DOHH2 (cell line): ENCODE results near the gene CCR5AS.

Source experiments
- H3F3A ChIP-seq: fragments of 200-600 bp; sonication (generic), shearing (Covaris generic); 2 replicates; pipeline ENCODE4 v1.6.0; 2016; ENCODE audit warnings: antibody characterized with exemption, mild to moderate bottlenecking; ENCODE audit not compliant: control insufficient read depth, insufficient read depth
- H3K27ac ChIP-seq: fragments of 200-600 bp; sonication (generic); 2 replicates; pipeline ENCODE4 v1.5.1; 2014; ENCODE audit warnings: low read depth, mild to moderate bottlenecking, low read length, moderate library complexity
- H3K27me3 ChIP-seq: fragments of 200-600 bp; sonication (generic); 2 replicates; pipeline ENCODE4 v1.6.1; 2014; ENCODE audit warnings: mild to moderate bottlenecking, low read length, mixed read lengths; ENCODE audit not compliant: control insufficient read depth
- H3K36me3 ChIP-seq: fragments of 200-600 bp; sonication (generic); 2 replicates; pipeline ENCODE4 v1.6.1; 2014; ENCODE audit warnings: mild to moderate bottlenecking, low read length, moderate library complexity, mixed read lengths; ENCODE audit not compliant: control insufficient read depth
- H3K4me1 ChIP-seq: fragments of 200-600 bp; sonication (generic); 2 replicates; pipeline ENCODE4 v1.6.1; 2014; ENCODE audit warnings: mild to moderate bottlenecking, low read length, mixed read lengths; ENCODE audit not compliant: control insufficient read depth
- H3K4me2 ChIP-seq: fragments of 200-600 bp; sonication (generic); 2 replicates; pipeline ENCODE4 v1.6.0; 2014; ENCODE audit warnings: mild to moderate bottlenecking, low read length, moderate library complexity
- H3K4me3 ChIP-seq: fragments of 200-600 bp; sonication (generic); 2 replicates; pipeline ENCODE4 v1.5.1; 2014; ENCODE audit warnings: mild to moderate bottlenecking, low read length, mixed read lengths
- H3K79me2 ChIP-seq: fragments of 200-600 bp; sonication (generic); 2 replicates; pipeline ENCODE4 v1.6.1; 2014; ENCODE audit warnings: mild to moderate bottlenecking, low read length, mixed read lengths; ENCODE audit not compliant: control insufficient read depth
- H3K9me2 ChIP-seq: fragments of 200-600 bp; sonication (generic); replicated peaks from 2 replicates; pipeline ENCODE4 v1.6.1; 2014; ENCODE audit warnings: mild to moderate bottlenecking, low read length, mixed read lengths; ENCODE audit not compliant: control insufficient read depth
- H3K9me3 ChIP-seq: fragments of 200-600 bp; sonication (generic); 2 replicates; pipeline ENCODE4 v1.6.1; 2014; ENCODE audit warnings: antibody characterized with exemption, low read length, mixed read lengths; ENCODE audit not compliant: control insufficient read depth, insufficient read depth
- H4K20me1 ChIP-seq: fragments of 200-600 bp; sonication (generic); 2 replicates; pipeline ENCODE4 v1.6.0; 2014; ENCODE audit warnings: low read depth, mild to moderate bottlenecking, antibody characterized with exemption, low read length, moderate library complexity; ENCODE audit not compliant: control insufficient read depth, insufficient read depth
- EZH2phosphoT487 ChIP-seq: fragments of 200-600 bp; sonication (generic); IDR thresholded peaks from 2 replicates; pipeline ENCODE4 v1.6.1; 2017; ENCODE audit warnings: borderline replicate concordance, mild to moderate bottlenecking, antibody characterized with exemption, low read length, moderate library complexity, mixed read lengths
- TF ChIP-seq, protein P1 (sequence below): fragments of 200-600 bp; sonication (generic); IDR thresholded peaks from one replicate; pipeline ENCODE4 v1.5.1; 2014; ENCODE audit warnings: antibody characterized with exemption, mild to moderate bottlenecking, low read depth, low read length; ENCODE audit not compliant: poor library complexity, severe bottlenecking

Gene CCR5AS

DNA sequence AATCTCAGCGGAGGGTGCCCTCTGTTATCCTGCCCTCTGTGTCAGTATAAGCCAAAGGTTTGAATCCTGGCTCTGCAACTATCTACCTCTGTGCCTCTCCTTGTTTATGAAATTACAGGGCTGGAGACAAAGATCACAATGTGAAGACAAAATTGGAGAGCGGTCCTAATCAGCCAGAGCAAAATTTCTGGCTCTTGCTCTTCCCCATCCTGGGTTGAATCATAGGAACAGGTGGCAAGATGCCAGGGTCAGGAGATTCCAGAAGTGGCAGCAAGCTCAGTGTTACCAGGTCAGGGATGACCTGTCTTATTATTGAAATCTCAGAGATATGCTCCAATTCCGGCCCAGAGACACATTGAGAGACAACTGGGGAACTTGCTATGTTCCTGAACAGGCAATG lies 55.2 kb downstream of the CCR5AS start:
- Histone ChIP-seq H3K36me3 (no peaks in the 10 kb centered on the region), H3K27ac (no peak overlapping the region), H3K4me2 (no peak overlapping the region), H3F3A (no peaks in the 10 kb centered on the region), H3K4me1 (peaks cover 4% of the 10 kb centered on the region; the same call in 1 of the 2 replicates), H3K9me3 (no peaks in the 10 kb centered on the region), H3K27me3 (peaks cover 57% of the 10 kb centered on the region), H4K20me1 (0 out of 2 replicates have a peak, but pooled peaks cover 3% of the 10 kb centered on the region), H3K79me2 (no peaks in the 10 kb centered on the region), H3K9me2 (no peaks in the 10 kb centered on the region), H3K4me3 (no peak overlapping the region)
- TF ChIP-seq, protein P1, sequence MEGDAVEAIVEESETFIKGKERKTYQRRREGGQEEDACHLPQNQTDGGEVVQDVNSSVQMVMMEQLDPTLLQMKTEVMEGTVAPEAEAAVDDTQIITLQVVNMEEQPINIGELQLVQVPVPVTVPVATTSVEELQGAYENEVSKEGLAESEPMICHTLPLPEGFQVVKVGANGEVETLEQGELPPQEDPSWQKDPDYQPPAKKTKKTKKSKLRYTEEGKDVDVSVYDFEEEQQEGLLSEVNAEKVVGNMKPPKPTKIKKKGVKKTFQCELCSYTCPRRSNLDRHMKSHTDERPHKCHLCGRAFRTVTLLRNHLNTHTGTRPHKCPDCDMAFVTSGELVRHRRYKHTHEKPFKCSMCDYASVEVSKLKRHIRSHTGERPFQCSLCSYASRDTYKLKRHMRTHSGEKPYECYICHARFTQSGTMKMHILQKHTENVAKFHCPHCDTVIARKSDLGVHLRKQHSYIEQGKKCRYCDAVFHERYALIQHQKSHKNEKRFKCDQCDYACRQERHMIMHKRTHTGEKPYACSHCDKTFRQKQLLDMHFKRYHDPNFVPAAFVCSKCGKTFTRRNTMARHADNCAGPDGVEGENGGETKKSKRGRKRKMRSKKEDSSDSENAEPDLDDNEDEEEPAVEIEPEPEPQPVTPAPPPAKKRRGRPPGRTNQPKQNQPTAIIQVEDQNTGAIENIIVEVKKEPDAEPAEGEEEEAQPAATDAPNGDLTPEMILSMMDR: no peak
- no peak for TF ChIP-seq EZH2phosphoT487

DNA sequence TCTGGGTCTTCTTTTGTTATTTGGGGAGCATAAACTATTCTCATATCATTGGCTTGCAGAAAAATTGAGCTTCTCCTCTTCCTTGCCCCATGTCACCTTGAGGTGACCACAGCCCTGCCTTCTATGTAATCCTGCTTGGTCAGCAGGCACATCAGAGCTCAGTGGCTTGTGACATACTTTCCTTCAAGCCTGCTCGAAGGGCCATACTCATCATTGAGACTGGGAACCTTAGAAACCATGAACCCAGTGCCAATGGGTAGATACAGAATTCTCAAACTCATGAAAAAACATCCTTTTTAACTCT lies 56.7 kb downstream of the CCR5AS start:
- no peak overlapping the region for H3K4me3 ChIP-seq
- no peak for TF ChIP-seq EZH2phosphoT487
- TF ChIP-seq, protein P1: no peak

DNA sequence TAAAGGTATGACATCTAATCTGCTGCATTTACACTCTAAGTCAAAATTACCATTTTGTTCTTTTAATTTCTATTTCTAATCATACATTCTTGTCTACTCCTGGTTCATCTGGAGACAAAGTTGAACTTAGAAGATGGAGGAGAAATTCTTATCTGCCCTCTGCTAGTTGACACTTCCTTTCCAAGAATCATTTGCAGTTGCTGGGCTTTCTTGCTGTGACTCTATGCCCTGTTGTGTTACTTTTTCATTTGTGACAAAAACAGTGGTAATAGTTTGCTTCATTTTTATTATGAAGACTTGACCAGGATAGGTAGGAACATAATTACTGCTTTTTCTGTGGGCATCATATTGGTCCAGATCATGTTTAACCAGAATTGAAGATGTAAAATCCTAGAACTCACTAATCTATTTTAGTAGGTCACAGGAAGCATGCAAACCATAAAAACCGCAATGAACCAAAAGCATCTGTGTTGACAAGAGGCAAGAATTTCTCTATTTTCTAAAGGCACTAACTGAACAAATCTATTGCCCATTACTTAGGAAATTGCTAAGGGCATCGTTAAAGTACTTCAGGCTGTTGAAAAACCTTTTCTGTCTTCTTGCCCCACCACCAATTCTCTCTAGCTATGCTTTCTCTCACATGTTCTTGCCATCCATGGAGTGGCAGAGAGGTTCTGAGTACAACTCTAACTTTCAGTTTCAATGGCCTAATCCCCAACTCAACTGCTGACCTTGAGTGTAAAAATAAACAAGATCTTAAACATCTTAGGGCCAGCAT lies 57.2 kb downstream of the CCR5AS start:
- Histone ChIP-seq H3K9me3 (no peaks in the 10 kb centered on the region), H3K4me3 (no peak overlapping the region), H3K27me3 (peaks cover 40% of the 10 kb centered on the region), H3K79me2 (no peaks in the 10 kb centered on the region), H3K4me1 (peaks cover 4% of the 10 kb centered on the region; the same call in 1 of the 2 replicates), H3F3A (no peaks in the 10 kb centered on the region), H4K20me1 (0 out of 2 replicates have a peak, but pooled peaks cover 3% of the 10 kb centered on the region), H3K4me2 (no peak overlapping the region), H3K9me2 (no peaks in the 10 kb centered on the region), H3K27ac (no peak overlapping the region), H3K36me3 (no peaks in the 10 kb centered on the region)
- TF ChIP-seq, protein P1: no peak
- TF ChIP-seq EZH2phosphoT487: no peak

More for the DNA sequence above, 56.7 kb downstream of the CCR5AS start:
- H3K9me3 ChIP-seq: no peaks in the 10 kb centered on the region
- H3F3A ChIP-seq: no peaks in the 10 kb centered on the region
- no peaks in the 10 kb centered on the region for H3K9me2 ChIP-seq
- H4K20me1 ChIP-seq: 0 out of 2 replicates have a peak, but pooled peaks cover 3% of the 10 kb centered on the region
- H3K27me3 ChIP-seq: peaks cover 45% of the 10 kb centered on the region
- H3K36me3 ChIP-seq: no peaks in the 10 kb centered on the region
- H3K27ac ChIP-seq: no peak overlapping the region
- peaks cover 4% of the 10 kb centered on the region; the same call in 1 of the 2 replicates for H3K4me1 ChIP-seq
- no peaks in the 10 kb centered on the region for H3K79me2 ChIP-seq
- no peak overlapping the region for H3K4me2 ChIP-seq
